Nephron (organoid): ENCODE measurements around the gene CCKAR.

Experiments
- H3K27ac Mint-ChIP-seq, 3 experiments: 2 replicates each; pipeline ENCODE4 v1.8.0; 2020; ENCODE audit warnings: mixed read lengths in 3 of 3, mild to moderate bottlenecking in 2 of 3, moderate library complexity in 1 of 3
- H3K27me3 Mint-ChIP-seq: 2 replicates; pipeline ENCODE4 v1.8.0; 2021; ENCODE audit warnings: low read depth, mild to moderate bottlenecking, moderate library complexity, mixed read lengths
- H3K36me3 Mint-ChIP-seq: 2 replicates; pipeline ENCODE4 v1.8.0; 2020; ENCODE audit warnings: low read depth, mixed read lengths
- H3K4me1 Mint-ChIP-seq: 2 replicates; pipeline ENCODE4 v1.8.0; 2020; ENCODE audit warnings: mixed read lengths
- H3K4me3 Mint-ChIP-seq, 3 experiments: 2 replicates each; pipeline ENCODE4 v1.8.0; 2020; ENCODE audit warnings: mild to moderate bottlenecking in 3 of 3, mixed read lengths in 3 of 3, moderate library complexity in 2 of 3
- H3K9me3 Mint-ChIP-seq: 2 replicates; pipeline ENCODE4 v1.8.0; 2020; ENCODE audit warnings: mixed read lengths
- TF ChIP-seq, protein P1 (sequence below), 3 experiments: fragments of 200-600 bp; sonication (generic); IDR thresholded peaks; one replicate each; pipeline ENCODE4 v1.5.0; 2021; ENCODE audit warnings: antibody characterized with exemption in 3 of 3; ENCODE audit not compliant: unreplicated experiment in 3 of 3

Gene CCKAR

DNA sequence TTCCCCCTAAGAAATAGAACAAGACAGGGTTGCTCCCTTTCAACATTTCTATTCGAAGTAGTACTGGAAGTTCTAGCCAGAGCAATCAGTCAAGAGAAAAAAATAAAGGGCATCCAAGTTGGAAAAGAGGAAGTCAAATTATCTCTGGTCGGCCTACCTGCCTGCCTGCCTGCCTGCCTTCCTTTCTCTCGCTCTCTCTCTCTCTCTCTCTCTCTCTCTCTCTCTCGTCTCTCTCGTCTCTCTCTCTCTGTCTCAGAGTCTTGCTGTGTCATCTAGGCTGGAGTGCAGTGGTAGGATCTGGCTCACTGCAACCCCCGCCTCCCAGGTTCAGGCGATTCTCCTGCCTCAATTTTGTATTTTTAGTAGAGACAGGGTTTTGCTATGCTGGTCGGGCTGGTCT is 42.9 kb downstream of the CCKAR start:
- TF ChIP-seq, protein P1, sequence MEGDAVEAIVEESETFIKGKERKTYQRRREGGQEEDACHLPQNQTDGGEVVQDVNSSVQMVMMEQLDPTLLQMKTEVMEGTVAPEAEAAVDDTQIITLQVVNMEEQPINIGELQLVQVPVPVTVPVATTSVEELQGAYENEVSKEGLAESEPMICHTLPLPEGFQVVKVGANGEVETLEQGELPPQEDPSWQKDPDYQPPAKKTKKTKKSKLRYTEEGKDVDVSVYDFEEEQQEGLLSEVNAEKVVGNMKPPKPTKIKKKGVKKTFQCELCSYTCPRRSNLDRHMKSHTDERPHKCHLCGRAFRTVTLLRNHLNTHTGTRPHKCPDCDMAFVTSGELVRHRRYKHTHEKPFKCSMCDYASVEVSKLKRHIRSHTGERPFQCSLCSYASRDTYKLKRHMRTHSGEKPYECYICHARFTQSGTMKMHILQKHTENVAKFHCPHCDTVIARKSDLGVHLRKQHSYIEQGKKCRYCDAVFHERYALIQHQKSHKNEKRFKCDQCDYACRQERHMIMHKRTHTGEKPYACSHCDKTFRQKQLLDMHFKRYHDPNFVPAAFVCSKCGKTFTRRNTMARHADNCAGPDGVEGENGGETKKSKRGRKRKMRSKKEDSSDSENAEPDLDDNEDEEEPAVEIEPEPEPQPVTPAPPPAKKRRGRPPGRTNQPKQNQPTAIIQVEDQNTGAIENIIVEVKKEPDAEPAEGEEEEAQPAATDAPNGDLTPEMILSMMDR (IDR thresholded peaks at IDR 0.05; ENCODE audit: unreplicated experiment in 3 of 3), result no peak
- H3K27me3 Mint-ChIP-seq, result peaks cover 3% of the 10 kb centered on the region
- no peak overlapping the region for H3K27ac Mint-ChIP-seq

DNA sequence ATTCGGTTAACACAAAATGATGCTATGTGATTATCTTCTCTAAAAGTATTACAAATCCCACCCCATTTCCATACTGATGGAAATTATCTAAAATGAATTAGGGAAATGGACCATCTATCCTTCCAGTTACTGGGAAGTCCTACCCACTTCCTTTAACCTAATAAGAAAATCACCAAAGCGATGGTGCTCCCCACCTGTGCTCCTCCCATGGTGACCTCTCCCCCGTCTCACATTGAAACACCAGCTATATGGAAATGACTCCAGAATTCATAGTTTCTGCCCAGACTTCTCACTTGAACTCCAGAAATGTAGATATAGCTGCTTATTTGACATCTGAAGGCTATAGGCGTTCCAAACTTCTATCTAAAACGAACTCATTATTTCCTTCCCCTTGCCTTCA is 48.5 kb downstream of the CCKAR start:
- peaks cover 32% of the 10 kb centered on the region for H3K9me3 Mint-ChIP-seq

More for the DNA sequence above, 42.9 kb downstream of the CCKAR start:
- Mint-ChIP-seq H3K9me3 (peaks cover 39% of the 10 kb centered on the region), H3K4me1 (peaks cover 5% of the 10 kb centered on the region), H3K36me3 (peaks cover 24% of the 10 kb centered on the region), H3K4me3 (no peak overlapping the region)

DNA sequence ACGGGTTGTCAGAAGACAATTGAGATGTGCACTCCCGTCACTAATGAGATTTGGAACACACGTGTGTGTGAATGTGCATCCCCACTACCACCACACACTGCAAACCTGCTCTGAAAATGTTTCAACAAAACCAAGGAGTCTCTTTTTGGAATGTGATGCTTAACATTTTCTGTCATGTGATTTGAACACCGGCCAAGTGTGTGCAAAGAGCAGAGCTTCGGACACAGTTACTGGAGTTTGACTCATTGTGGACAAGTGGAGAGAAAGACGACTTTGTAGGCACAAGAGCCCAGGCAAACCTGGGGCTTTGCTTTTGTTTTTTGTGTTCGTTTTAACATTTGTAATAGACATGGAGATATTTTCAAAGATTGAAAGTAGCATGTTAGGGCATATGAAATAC is 49.2 kb downstream of the CCKAR start:
- Mint-ChIP-seq H3K4me3 (no peak overlapping the region), H3K27ac (peak overlapping the region; percentile 2 to 53 (median 38)), H3K36me3 (peaks cover 58% of the 10 kb centered on the region), H3K4me1 (peaks cover 14% of the 10 kb centered on the region), H3K9me3 (peaks cover 32% of the 10 kb centered on the region), H3K27me3 (no peaks in the 10 kb centered on the region)
- TF ChIP-seq, protein P1 (IDR thresholded peaks at IDR 0.05; ENCODE audit: unreplicated experiment in 3 of 3), result no peak

More for the DNA sequence above, 48.5 kb downstream of the CCKAR start:
- Mint-ChIP-seq H3K4me3 (no peak overlapping the region), H3K4me1 (peaks cover 14% of the 10 kb centered on the region), H3K36me3 (peaks cover 51% of the 10 kb centered on the region), H3K27me3 (no peaks in the 10 kb centered on the region), H3K27ac (no peak overlapping the region)
- TF ChIP-seq, protein P1 (IDR thresholded peaks at IDR 0.05; ENCODE audit: unreplicated experiment in 3 of 3), result no peak

- peaks cover 26% of the 10 kb centered on the region for H3K4me1 Mint-ChIP-seq
- peaks cover 63% of the 10 kb centered on the region for H3K36me3 Mint-ChIP-seq
- peak overlapping the region; percentile 6 to 65 (median 26) for H3K27ac Mint-ChIP-seq
- H3K27me3 Mint-ChIP-seq, result no peaks in the 10 kb centered on the region
- TF ChIP-seq, protein P1 (IDR thresholded peaks at IDR 0.05; ENCODE audit: unreplicated experiment in 3 of 3), result no peak
- H3K4me3 Mint-ChIP-seq, result no peak overlapping the region
- no peaks in the 10 kb centered on the region for H3K9me3 Mint-ChIP-seq
These were observed 56.1 kb downstream of the CCKAR start for GRCh38 chr4:26434030-26434639.

GRCh38 chr4:26433556-26433955 is 56.7 kb downstream of the CCKAR start:
- H3K27ac Mint-ChIP-seq, result peak overlapping the region in 2 of 3 experiments; percentile 6 to 65
- H3K27me3 Mint-ChIP-seq, result no peaks in the 10 kb centered on the region
- TF ChIP-seq, protein P1 (IDR thresholded peaks at IDR 0.05; ENCODE audit: unreplicated experiment in 3 of 3), result no peak
- H3K4me1 Mint-ChIP-seq, result peaks cover 26% of the 10 kb centered on the region
- peaks cover 64% of the 10 kb centered on the region for H3K36me3 Mint-ChIP-seq
- no peaks in the 10 kb centered on the region for H3K9me3 Mint-ChIP-seq
- no peak overlapping the region for H3K4me3 Mint-ChIP-seq

DNA sequence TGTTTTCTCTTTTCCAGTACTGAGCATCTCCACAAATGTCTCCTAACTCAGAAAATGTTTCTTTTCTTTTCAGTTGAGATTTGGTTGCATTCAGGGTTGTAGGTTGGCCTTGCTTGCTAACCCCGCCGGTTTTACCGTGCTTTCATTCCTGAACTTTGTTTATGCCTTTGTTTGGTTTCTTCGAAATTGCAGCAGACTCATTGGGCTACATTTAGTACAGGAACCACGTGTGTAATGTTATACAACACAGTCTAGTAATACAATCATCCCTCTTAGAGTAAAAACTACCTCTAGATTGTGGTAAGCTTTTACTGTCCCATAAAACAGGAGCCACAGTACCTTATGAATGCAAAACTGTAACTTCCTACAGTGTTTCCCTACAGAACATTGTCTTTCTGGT is 57.9 kb downstream of the CCKAR start:
- no peaks in the 10 kb centered on the region for H3K9me3 Mint-ChIP-seq
- H3K4me1 Mint-ChIP-seq, result peaks cover 30% of the 10 kb centered on the region
- TF ChIP-seq, protein P1 (IDR thresholded peaks at IDR 0.05; ENCODE audit: unreplicated experiment in 3 of 3), result no peak
- H3K36me3 Mint-ChIP-seq, result peaks cover 68% of the 10 kb centered on the region
- no peak overlapping the region for H3K4me3 Mint-ChIP-seq
- H3K27me3 Mint-ChIP-seq, result no peaks in the 10 kb centered on the region
- H3K27ac Mint-ChIP-seq, result no peak overlapping the region
